HepG2 (cell line): ENCODE results near the gene LRP1-AS. TPM values are rescaled to one million over a fixed set of nuclear protein-coding genes. Genes with fewer than 3 reads are reported as not detected.

Source experiments
- BORCS8-MEF2B ChIP-seq: sonication (generic); formaldehyde crosslinking; IDR thresholded peaks from 2 replicates; pipeline ENCODE4 v1.8.0; 2022; ENCODE audit warnings: mild to moderate bottlenecking, missing genetic modification reagents
- E2F2 ChIP-seq: sonication (generic); formaldehyde crosslinking; IDR thresholded peaks from 2 replicates; pipeline ENCODE4 v1.4.0; 2020; ENCODE audit warnings: missing genetic modification reagents, borderline replicate concordance
- EZH2 ChIP-seq: conservative IDR thresholded peaks from 2 replicates; pipeline ENCODE4 v1.6.1; 2012; ENCODE audit warnings: mild to moderate bottlenecking, low read depth, low read length, moderate library complexity
- FLYWCH1 ChIP-seq: sonication (generic); formaldehyde crosslinking; IDR thresholded peaks from 2 replicates; pipeline ENCODE4 v1.8.1; 2023; ENCODE audit warnings: mild to moderate bottlenecking, missing genetic modification reagents
- FOXA3 ChIP-seq: IDR thresholded peaks from 2 replicates; pipeline ENCODE4 v1.6.1; 2016; ENCODE audit warnings: missing genetic modification reagents, missing compliant biosample characterization
- HMGXB3 ChIP-seq: sonication (generic); formaldehyde crosslinking; IDR thresholded peaks from 2 replicates; pipeline ENCODE4 v1.4.0; 2020; ENCODE audit warnings: missing genetic modification reagents, borderline replicate concordance
- HOXA3 ChIP-seq: sonication (generic); formaldehyde crosslinking; IDR thresholded peaks from 2 replicates; pipeline ENCODE4 v1.5.0; 2020; ENCODE audit warnings: missing genetic modification reagents
- PATZ1 ChIP-seq: sonication (generic); formaldehyde crosslinking; IDR thresholded peaks from 2 replicates; pipeline ENCODE4 v1.4.0; 2020; ENCODE audit warnings: missing genetic modification reagents
- POGZ ChIP-seq: sonication (generic); formaldehyde crosslinking; IDR thresholded peaks from 2 replicates; pipeline ENCODE4 v1.4.0; 2020; ENCODE audit warnings: mild to moderate bottlenecking, missing genetic modification reagents
- RAD51 ChIP-seq: fragments of 450-650 bp; IDR thresholded peaks from 2 replicates; pipeline ENCODE4 v1.6.1; 2016; ENCODE audit warnings: borderline replicate concordance
- RBAK ChIP-seq: sonication (generic); formaldehyde crosslinking; IDR thresholded peaks from 2 replicates; pipeline ENCODE4 v1.5.1; 2020; ENCODE audit warnings: mild to moderate bottlenecking, missing genetic modification reagents
- SALL2 ChIP-seq: sonication (generic); formaldehyde crosslinking; IDR thresholded peaks from 2 replicates; pipeline ENCODE4 v1.8.1; 2023; ENCODE audit warnings: mild to moderate bottlenecking, missing genetic modification reagents, inconsistent platforms
- ZNF143 ChIP-seq: sonication (generic); formaldehyde crosslinking; IDR thresholded peaks from 2 replicates; pipeline ENCODE4 v1.4.0; 2020; ENCODE audit warnings: missing genetic modification reagents
- ZNF20 ChIP-seq: sonication (generic); formaldehyde crosslinking; IDR thresholded peaks from 2 replicates; pipeline ENCODE4 v1.4.0; 2020; ENCODE audit warnings: mild to moderate bottlenecking, moderate library complexity, missing genetic modification reagents
- ZNF512B ChIP-seq: sonication (generic); formaldehyde crosslinking; IDR thresholded peaks from 2 replicates; pipeline ENCODE4 v1.5.1; 2020; ENCODE audit warnings: missing genetic modification reagents, mild to moderate bottlenecking, borderline replicate concordance
- ZNF513 ChIP-seq: sonication (generic); formaldehyde crosslinking; conservative IDR thresholded peaks from 2 replicates; pipeline ENCODE4 v1.5.0; 2020; ENCODE audit warnings: missing genetic modification reagents
- ZNF570 ChIP-seq: sonication (generic); formaldehyde crosslinking; IDR thresholded peaks from 2 replicates; pipeline ENCODE4 v1.4.0; 2020; ENCODE audit warnings: mild to moderate bottlenecking, missing genetic modification reagents, borderline replicate concordance
- ZNF883 ChIP-seq: sonication (generic); formaldehyde crosslinking; IDR thresholded peaks from 2 replicates; pipeline ENCODE4 v1.5.1; 2020; ENCODE audit warnings: mild to moderate bottlenecking, missing genetic modification reagents; ENCODE audit errors: not compliant biosample characterization
- polyA plus RNA-seq, 8 experiments: library from polyadenylated mRNA; depleted of rRNA in 3 of 8; stranded (reverse) in 7 of 8; unstranded in 1 of 8; fragments of >200 nt; fragmentation: Illumina TruSeq in 4 of 8; extraction: Trizol in 4 of 8; gene quantifications; 2 replicates each; pipeline versions ENCODE4 v1.2.1 to v1.2.3, GENCODE V29; 2011 to 2016; ENCODE audit warnings: low read depth in 4 of 8, missing spikeins in 1 of 8, mixed read lengths in 1 of 8; ENCODE audit not compliant: insufficient read depth in 1 of 8
- total RNA-seq, 5 experiments: library from RNA; depleted of rRNA; stranded (reverse); fragments of >200 nt; fragmentation: Illumina TruSeq; extraction: Trizol; gene quantifications; 2 replicates each; pipeline ENCODE4 v1.2.3, GENCODE V29; 2016; ENCODE audit warnings: low read depth in 1 of 5

Gene LRP1-AS
- total and polyA plus RNA-seq, 2 of the 13 experiments (the other 11 are each of a cell fraction or from before 2014, with no cell fraction given): 0.20 TPM; not detected in 1

- no peak for TF ChIP-seq POGZ
- TF ChIP-seq SALL2 (CRISPR knock-in tag): no peak
- TF ChIP-seq RAD51: no peak
- TF ChIP-seq ZNF512B (CRISPR knock-in tag): no peak
- TF ChIP-seq FOXA3 (CRISPR knock-in tag): no peak
- no peak for TF ChIP-seq HOXA3 (CRISPR knock-in tag)
- TF ChIP-seq E2F2 (CRISPR knock-in tag): no peak
- TF ChIP-seq HMGXB3 (CRISPR knock-in tag): no peak
- no peak for TF ChIP-seq ZNF20 (CRISPR knock-in tag)
- TF ChIP-seq BORCS8-MEF2B: no peak
- no peak for TF ChIP-seq FLYWCH1 (CRISPR knock-in tag)
- no peak for TF ChIP-seq ZNF143 (CRISPR knock-in tag)
- TF ChIP-seq ZNF883 (CRISPR knock-in tag): no peak
- no peak for TF ChIP-seq EZH2
- no peak for TF ChIP-seq RBAK (CRISPR knock-in tag)
- TF ChIP-seq PATZ1 (CRISPR knock-in tag): peak; percentile 87
- TF ChIP-seq ZNF513 (CRISPR knock-in tag): no peak
- TF ChIP-seq ZNF570 (CRISPR knock-in tag): no peak
Measured at GRCh38 chr12:57173089-57173488, 25.7 kb upstream of the LRP1-AS start (continued).
